Natural killer cell (primary cell): Measurements from ENCODE around the gene GAB2. TPM values are rescaled to one million over a fixed set of nuclear protein-coding genes. Genes with fewer than 3 reads are reported as not detected.
A peak's percentile ranks its signal among the peaks of the same experiment; 100 is the strongest.

Source experiments
- ATAC-seq, 3 donors: fragments of 150-1000 bp in 2 of 3; fragments of 200-7000 bp in 1 of 3; cut with Tn5 transposase; 1 replicate in 1 of 3; 2 replicates in 2 of 3; pipeline ENCODE4 v1.10.0; 2021; ENCODE audit warnings: mild to moderate bottlenecking in 2 of 3, moderate library complexity in 2 of 3
- DNase-seq, 2 donors: peaks; one replicate each; pipeline versions ENCODE4 v3.0.0 to v3.0.0-alpha.2; 2013 to 2021; ENCODE audit warnings: mixed read lengths in 1 of 2
- H3K27ac ChIP-seq: one replicate; pipeline ENCODE4 v1.5.1; 2013; ENCODE audit warnings: mild to moderate bottlenecking, low read length
- H3K27me3 ChIP-seq: one replicate; pipeline ENCODE4 v1.6.1; 2013; ENCODE audit warnings: low read length; ENCODE audit not compliant: control insufficient read depth, insufficient read depth
- H3K36me3 ChIP-seq: one replicate; pipeline ENCODE4 v1.6.1; 2013; ENCODE audit warnings: low read length; ENCODE audit not compliant: control insufficient read depth, insufficient read depth
- H3K4me1 ChIP-seq: one replicate; pipeline ENCODE4 v1.6.1; 2013; ENCODE audit warnings: low read length; ENCODE audit not compliant: control insufficient read depth, insufficient read depth
- H3K4me3 ChIP-seq: one replicate; pipeline ENCODE4 v1.5.1; 2013; ENCODE audit warnings: low read length
- H3K9me3 ChIP-seq: one replicate; pipeline ENCODE4 v1.6.1; 2013; ENCODE audit warnings: low read length; ENCODE audit not compliant: control insufficient read depth, insufficient read depth
- H3K27ac Mint-ChIP-seq, 2 donors: one replicate each; pipeline ENCODE4 v1.8.0; 2022; ENCODE audit warnings: mild to moderate bottlenecking in 2 of 2, mixed read lengths in 2 of 2, moderate library complexity in 1 of 2
- H3K27me3 Mint-ChIP-seq, 2 donors: one replicate each; pipeline ENCODE4 v1.8.0; 2022; ENCODE audit warnings: low read depth in 2 of 2, mixed read lengths in 2 of 2
- H3K36me3 Mint-ChIP-seq: one replicate; pipeline ENCODE4 v1.8.0; 2022; ENCODE audit warnings: mixed read lengths
- H3K4me1 Mint-ChIP-seq, 2 donors: one replicate each; pipeline ENCODE4 v1.8.0; 2022; ENCODE audit warnings: mixed read lengths in 2 of 2
- H3K4me3 Mint-ChIP-seq: one replicate; pipeline ENCODE4 v1.8.0; 2022; ENCODE audit warnings: mild to moderate bottlenecking, moderate library complexity, mixed read lengths
- H3K9me3 Mint-ChIP-seq, 2 donors: one replicate each; pipeline ENCODE4 v1.8.0; 2022; ENCODE audit warnings: mixed read lengths in 2 of 2
- CTCF ChIP-seq: fragments of 200-600 bp; IDR thresholded peaks from one replicate; pipeline ENCODE4 v1.8.0; 2022; ENCODE audit warnings: antibody characterized with exemption
- WGBS: methylation state at CpG from one replicate; pipeline ENCODE4 v1.1.7; 2013; ENCODE audit warnings: missing lambda C conversion rate; ENCODE audit not compliant: insufficient coverage; 5-methylcytosine and 5-hydroxymethylcytosine counted together
- intact Hi-C: fragments of 100-400 bp; cut with micrococcal nuclease; formaldehyde crosslinking; loops from one replicate; pipeline ENCODE4 v1.14.2; 2022
- total RNA-seq, 4 donors: library from RNA; stranded (reverse); fragments of 120-200 nt in 1 of 4; gene quantifications; one replicate each; pipeline versions ENCODE4 v1.2.3 to v1.2.4, GENCODE V29; 2013 to 2022

GAB2 gene
- total RNA-seq, 3 donors from 2014 or later (not counting 1 experiment from before 2014, with no cell fraction given) = 4.3 to 58.4 (median 8.1) TPM

GRCh38 chr11:78420796-78421209 lies 3.2 kb upstream of the GAB2 start:
- Mint-ChIP-seq H3K36me3 (no peaks in the 10 kb centered on the region), H3K9me3 (no peaks in the 10 kb centered on the region), H3K4me1 (peaks cover 25 to 35% of the 10 kb centered on the region in 2 donors), H3K27me3 (peaks cover 21 to 34% of the 10 kb centered on the region in 2 donors), H3K4me3 (no peak overlapping the region), H3K27ac (no peak overlapping the region)
- no peaks in the 10 kb centered on the region for H3K36me3 ChIP-seq
- no peak overlapping the region for H3K27ac ChIP-seq
- intact Hi-C loops = no loop called here
- ATAC-seq = no peak
- no peaks in the 10 kb centered on the region for H3K27me3 ChIP-seq
- no peak overlapping the region for H3K4me3 ChIP-seq
- WGBS = 7% methylated on average over 9 of the region's 9 CpGs
- TF ChIP-seq CTCF = no peak
- DNase-seq = peak; percentile 20 to 32
- H3K9me3 ChIP-seq = no peaks in the 10 kb centered on the region
- H3K4me1 ChIP-seq = peaks cover 28% of the 10 kb centered on the region

GRCh38 chr11:78420255-78420764 lies 2.7 kb upstream of the GAB2 start:
- H3K36me3 Mint-ChIP-seq = no peaks in the 10 kb centered on the region
- no peaks in the 10 kb centered on the region for H3K9me3 Mint-ChIP-seq
- H3K4me3 Mint-ChIP-seq = peak overlapping the region; percentile 51
- DNase-seq (peak; percentile 39 to 71), ATAC-seq (no peak)
- H3K36me3 ChIP-seq = no peaks in the 10 kb centered on the region
- peak; percentile 77 for TF ChIP-seq CTCF
- no peaks in the 10 kb centered on the region for H3K9me3 ChIP-seq
- no peak overlapping the region for H3K27ac Mint-ChIP-seq
- no peaks in the 10 kb centered on the region for H3K27me3 ChIP-seq
- H3K4me1 ChIP-seq = peaks cover 28% of the 10 kb centered on the region
- intact Hi-C loops = no loop called here
- H3K27ac ChIP-seq = no peak overlapping the region
- WGBS = 16% methylated on average over 4 of the region's 9 CpGs
- peaks cover 21 to 34% of the 10 kb centered on the region in 2 donors for H3K27me3 Mint-ChIP-seq
- peaks cover 25 to 35% of the 10 kb centered on the region in 2 donors for H3K4me1 Mint-ChIP-seq
- no peak overlapping the region for H3K4me3 ChIP-seq

GRCh38 chr11:78419327-78419726 lies 1.7 kb upstream of the GAB2 start:
- Histone ChIP-seq H3K36me3 (no peaks in the 10 kb centered on the region), H3K27ac (no peak overlapping the region), H3K4me1 (peaks cover 28% of the 10 kb centered on the region), H3K4me3 (no peak overlapping the region), H3K27me3 (no peaks in the 10 kb centered on the region), H3K9me3 (no peaks in the 10 kb centered on the region)
- TF ChIP-seq CTCF = no peak
- intact Hi-C loops = no loop called here
- WGBS = 86% methylated on average over 5 of the region's 5 CpGs
- Mint-ChIP-seq H3K27me3 (peaks cover 17 to 34% of the 10 kb centered on the region in 2 donors), H3K36me3 (no peaks in the 10 kb centered on the region), H3K4me1 (peaks cover 25 to 28% of the 10 kb centered on the region in 2 donors), H3K27ac (peak overlapping the region in 1 of 2 donors; percentile 61), H3K9me3 (no peaks in the 10 kb centered on the region), H3K4me3 (peak overlapping the region; percentile 78)
- DNase-seq = peak in 1 of 2 donors; percentile 13
- ATAC-seq = peak in 1 of 3 donors; percentile 15
